Mononuclear cell (primary cell): ENCODE results near the gene MAPK13. TPM values are rescaled to one million over a fixed set of nuclear protein-coding genes. Genes with fewer than 3 reads are reported as not detected.
"Not testable (repeated sequence)": the region's sequence is repeated elsewhere in the genome, so short reads cannot be mapped to it uniquely, and the experiment has no call there.

Experiments
- H3K27me3 ChIP-seq: 2 replicates; pipeline ENCODE4 v1.6.0; 2011; ENCODE audit warnings: low read length, control low read depth; ENCODE audit not compliant: insufficient read depth
- H3K4me1 ChIP-seq: 2 replicates; pipeline ENCODE4 v1.5.1; 2011; ENCODE audit warnings: mild to moderate bottlenecking, low read length, control low read depth; ENCODE audit not compliant: insufficient read depth
- H3K4me3 ChIP-seq: 2 replicates; pipeline ENCODE4 v1.5.1; 2011; ENCODE audit warnings: mild to moderate bottlenecking, low read length, moderate library complexity
- H3K9me3 ChIP-seq: 2 replicates; pipeline ENCODE4 v1.5.1; 2011; ENCODE audit warnings: low read depth, mild to moderate bottlenecking, control low read depth, low read length
- total RNA-seq: library from RNA; depleted of rRNA; stranded (reverse); fragments of >200 nt; gene quantifications from one replicate; pipeline ENCODE4 v1.2.3, GENCODE V29; 2012

Gene MAPK13
- 16.9 TPM for total RNA-seq

DNA sequence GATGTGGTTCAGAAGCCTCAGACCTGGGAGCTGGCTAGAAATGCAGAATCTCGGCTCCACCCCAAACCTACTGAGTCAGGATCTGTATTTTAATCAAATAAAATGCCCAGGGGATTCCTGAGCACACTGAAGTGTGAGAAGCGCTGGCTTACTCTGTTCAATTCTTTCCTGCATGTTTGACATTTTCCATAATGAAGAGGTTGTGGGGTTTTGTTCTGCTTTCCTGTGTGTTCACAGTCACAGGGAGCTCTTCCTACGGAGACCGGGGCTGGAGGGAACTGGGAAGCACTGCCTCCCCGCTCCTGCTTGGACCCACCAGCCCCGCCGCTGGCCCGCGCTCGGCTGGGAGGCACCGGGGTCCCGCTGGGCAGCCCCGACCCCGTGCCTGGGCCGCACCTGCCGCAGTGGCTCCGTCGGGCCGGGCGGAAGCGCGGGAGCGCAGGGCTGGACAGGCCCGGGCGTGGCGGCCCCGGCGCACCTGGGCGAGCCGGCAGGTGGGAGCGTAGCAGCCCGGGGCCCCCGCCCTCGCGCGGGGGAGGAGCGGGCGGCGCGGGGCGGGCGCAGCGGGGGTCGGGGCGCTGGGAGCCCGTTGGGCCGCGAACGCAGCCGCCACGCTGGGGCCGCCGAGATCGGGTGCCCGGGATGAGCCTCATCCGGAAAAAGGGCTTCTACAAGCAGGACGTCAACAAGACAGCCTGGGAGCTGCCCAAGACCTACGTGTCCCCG is at the start of gene MAPK13:
MAPK13 (plus strand) TSS at position 573 of the 726 bp plus-strand sequence; CDS start at position 643, 70 bp downstream.
- no peaks in the 10 kb centered on the region for H3K9me3 ChIP-seq
- H3K4me1 ChIP-seq: peaks cover 70% of the 10 kb centered on the region
- H3K27me3 ChIP-seq: no peaks in the 10 kb centered on the region
- peak within 1 kb of the TSS; percentile 42 for H3K4me3 ChIP-seq

GRCh38 chr6:36082318-36082717 is 48.0 kb upstream of the MAPK13 start:
- Histone ChIP-seq H3K27me3 (no peaks in the 10 kb centered on the region), H3K4me3 (no peak overlapping the region), H3K4me1 (no peaks in the 10 kb centered on the region), H3K9me3 (peaks cover 5% of the 10 kb centered on the region)

GRCh38 chr6:36083446-36083845 is 46.9 kb upstream of the MAPK13 start:
- Histone ChIP-seq H3K9me3 (peaks cover 5% of the 10 kb centered on the region), H3K4me1 (no peaks in the 10 kb centered on the region), H3K27me3 (no peaks in the 10 kb centered on the region), H3K4me3 (no peak overlapping the region)

DNA sequence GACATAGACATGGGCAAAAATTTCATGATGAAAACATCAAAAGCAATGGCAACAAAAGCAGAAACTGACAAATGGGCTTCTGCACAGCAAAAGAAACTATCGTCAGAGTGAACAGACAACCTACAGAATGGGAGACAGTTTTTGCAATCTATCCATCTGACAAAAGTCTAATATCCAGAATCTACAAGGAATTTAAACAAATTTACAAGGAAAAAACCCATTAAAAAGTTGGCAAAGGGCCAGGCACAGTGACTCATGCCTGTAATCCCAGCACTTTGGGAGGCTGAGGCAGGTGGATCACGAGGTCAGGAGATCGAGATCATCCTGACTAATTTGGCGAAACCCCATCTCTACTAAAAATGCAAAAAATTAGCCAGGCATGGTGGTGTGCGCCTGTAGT is 42.1 kb upstream of the MAPK13 start:
- H3K27me3 ChIP-seq, H3K4me1 ChIP-seq, H3K4me3 ChIP-seq, H3K9me3 ChIP-seq: not testable (repeated sequence)

DNA sequence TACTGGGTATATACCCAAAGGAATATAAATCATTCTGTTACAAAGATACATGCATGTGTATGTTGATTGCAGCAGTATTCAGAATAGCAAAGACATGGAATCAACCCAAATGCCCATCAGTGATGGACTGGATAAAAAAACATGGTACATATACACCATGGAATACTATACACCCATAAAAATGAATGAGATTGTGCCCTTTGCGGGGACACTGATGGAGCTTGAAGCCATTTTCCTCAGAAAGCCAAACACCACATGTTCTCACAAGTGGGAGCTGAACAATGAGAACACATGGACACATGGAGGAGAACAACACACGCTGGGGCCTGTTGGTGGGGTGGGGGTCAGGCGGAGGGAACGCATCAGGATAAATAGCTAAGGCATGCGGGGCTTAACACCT is 41.3 kb upstream of the MAPK13 start:
- Histone ChIP-seq H3K4me3 (no peak overlapping the region), H3K4me1 (no peaks in the 10 kb centered on the region), H3K27me3 (no peaks in the 10 kb centered on the region), H3K9me3 (no peaks in the 10 kb centered on the region)

DNA sequence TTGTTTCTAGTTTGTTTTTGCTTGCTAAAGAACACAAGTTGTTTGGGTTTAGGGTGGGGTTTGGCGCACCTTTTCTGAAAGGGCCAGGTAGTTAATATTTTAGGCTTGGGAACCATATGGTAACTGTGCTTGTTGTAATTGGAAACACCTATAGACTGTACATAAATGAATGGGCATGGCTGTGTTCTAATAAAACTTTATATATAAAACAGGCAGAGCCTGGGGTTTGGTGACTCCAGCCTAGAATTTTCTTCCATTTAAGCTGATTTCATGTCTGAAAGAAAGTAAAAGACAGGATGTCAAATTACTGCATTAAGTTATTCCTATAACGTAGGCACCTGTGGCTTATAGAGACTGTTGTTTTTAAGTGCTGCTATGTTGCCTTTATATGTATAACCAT is 36.1 kb upstream of the MAPK13 start:
- Histone ChIP-seq H3K4me1 (peaks cover 21% of the 10 kb centered on the region), H3K4me3 (no peak overlapping the region), H3K27me3 (no peaks in the 10 kb centered on the region), H3K9me3 (no peaks in the 10 kb centered on the region)

DNA sequence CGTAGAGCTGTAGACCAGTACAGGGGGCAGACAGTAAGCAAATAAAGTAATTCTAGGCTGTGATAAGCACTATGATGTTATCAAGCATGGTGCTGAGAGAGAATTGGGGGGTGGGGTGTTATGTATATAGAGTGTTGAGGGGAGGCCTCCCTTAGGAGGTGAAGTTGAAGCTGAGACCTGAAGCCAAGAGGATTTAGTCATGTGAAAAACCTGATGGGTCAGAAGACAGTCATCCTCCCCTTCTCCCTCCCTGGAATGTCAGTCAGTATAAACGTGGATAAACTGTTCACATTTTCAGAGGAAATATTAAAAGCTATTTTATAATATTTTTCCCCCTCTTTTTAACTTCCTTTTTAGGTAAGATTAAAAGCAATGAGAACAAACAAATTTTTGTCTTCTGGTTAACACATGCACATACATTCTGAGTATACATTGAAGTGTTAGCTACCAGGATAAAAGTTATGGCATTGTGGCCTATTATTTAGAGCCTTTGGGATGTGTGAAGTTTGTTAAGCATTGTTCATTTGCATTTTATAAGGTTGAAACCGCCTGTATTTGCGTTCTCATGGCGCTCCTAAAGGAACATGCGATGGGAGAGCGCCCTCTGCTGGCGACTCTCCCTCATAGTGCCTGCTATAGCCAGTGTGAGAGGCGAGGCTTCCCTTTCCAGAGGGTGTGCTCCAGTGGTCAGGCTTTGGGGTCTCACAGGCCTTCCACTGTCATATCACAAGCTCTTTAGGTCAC is 35.4 kb upstream of the MAPK13 start:
- Histone ChIP-seq H3K27me3 (no peaks in the 10 kb centered on the region), H3K4me1 (peaks cover 28% of the 10 kb centered on the region), H3K4me3 (no peak overlapping the region), H3K9me3 (no peaks in the 10 kb centered on the region)

- Histone ChIP-seq H3K27me3 (no peaks in the 10 kb centered on the region), H3K9me3 (no peaks in the 10 kb centered on the region), H3K4me3 (no peak overlapping the region), H3K4me1 (peaks cover 34% of the 10 kb centered on the region)
These were observed 34.6 kb upstream of the MAPK13 start for GRCh38 chr6:36095497-36096391.

GRCh38 chr6:36098253-36098919 is 31.9 kb upstream of the MAPK13 start:
- H3K4me1 ChIP-seq: peaks cover 43% of the 10 kb centered on the region
- no peak overlapping the region for H3K4me3 ChIP-seq
- no peaks in the 10 kb centered on the region for H3K9me3 ChIP-seq
- H3K27me3 ChIP-seq: no peaks in the 10 kb centered on the region

DNA sequence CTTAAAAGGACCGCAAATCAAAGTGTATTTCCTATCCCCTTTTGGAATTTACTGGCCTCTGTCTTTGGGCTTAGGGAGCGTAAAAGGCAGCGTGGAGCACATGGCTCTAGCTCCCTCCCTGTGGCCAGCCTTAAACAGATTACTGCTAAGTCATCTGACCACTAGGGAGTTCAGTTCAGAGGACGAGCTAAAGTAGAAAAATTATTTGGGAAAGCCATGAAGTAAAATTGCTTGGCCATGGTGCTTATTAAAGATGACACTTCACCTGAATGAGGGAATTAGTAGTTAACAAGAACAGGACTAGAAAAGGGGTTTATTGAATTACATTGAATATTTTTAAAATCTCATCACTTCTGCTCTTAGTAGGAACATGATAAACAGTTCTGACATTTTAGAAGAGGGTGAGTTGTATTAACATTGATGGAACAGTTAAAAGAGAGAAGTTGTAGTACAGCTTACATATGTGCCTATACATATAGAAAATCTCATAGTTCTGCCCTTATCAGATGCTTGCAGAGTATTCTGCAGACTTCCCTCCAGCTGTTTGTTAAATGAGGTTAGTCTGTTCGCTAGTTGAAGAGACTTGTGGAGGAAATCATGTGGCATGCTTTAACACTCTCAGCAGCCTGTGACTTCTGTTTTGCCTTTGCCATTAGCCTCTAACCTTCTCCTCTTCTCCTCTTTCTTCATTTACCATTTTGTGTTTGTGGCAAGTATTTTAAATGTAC is 31.2 kb upstream of the MAPK13 start:
- Histone ChIP-seq H3K4me3 (no peak overlapping the region), H3K4me1 (peaks cover 43% of the 10 kb centered on the region), H3K27me3 (no peaks in the 10 kb centered on the region), H3K9me3 (no peaks in the 10 kb centered on the region)

DNA sequence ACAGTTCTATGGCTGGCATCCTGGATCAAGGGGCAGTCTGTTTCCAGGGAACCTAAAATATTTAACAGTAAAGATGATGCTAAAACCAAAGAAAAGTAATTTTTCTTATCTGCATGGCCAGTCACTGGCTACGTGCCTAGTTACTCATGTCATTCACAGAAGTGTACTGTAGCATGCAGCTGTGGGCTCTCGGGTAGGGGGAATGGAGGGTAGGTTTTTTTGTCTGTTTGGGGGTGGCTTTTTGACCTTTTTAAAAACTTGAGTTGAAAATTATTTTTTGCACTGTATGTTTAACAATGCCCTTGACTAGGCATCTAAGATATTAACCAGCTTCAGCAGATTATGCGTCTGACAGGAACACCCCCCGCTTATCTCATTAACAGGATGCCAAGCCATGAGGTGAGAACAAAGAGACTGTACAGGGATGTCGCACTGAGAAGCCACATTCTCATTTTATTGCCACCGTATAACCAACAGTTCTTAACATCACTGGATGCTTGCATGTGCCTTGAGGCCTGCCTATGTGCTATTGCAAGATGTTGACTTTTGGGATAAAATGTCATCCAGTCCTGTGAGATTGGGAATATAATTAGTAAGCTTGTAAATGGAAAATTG is 30.3 kb upstream of the MAPK13 start:
- H3K4me1 ChIP-seq: peaks cover 38% of the 10 kb centered on the region
- H3K4me3 ChIP-seq: no peak overlapping the region
- no peaks in the 10 kb centered on the region for H3K9me3 ChIP-seq
- no peaks in the 10 kb centered on the region for H3K27me3 ChIP-seq

- peaks cover 30% of the 10 kb centered on the region for H3K4me1 ChIP-seq
- no peak overlapping the region for H3K4me3 ChIP-seq
- H3K27me3 ChIP-seq: no peaks in the 10 kb centered on the region
- no peaks in the 10 kb centered on the region for H3K9me3 ChIP-seq
These were observed 28.6 kb upstream of the MAPK13 start for GRCh38 chr6:36101691-36102090.

DNA sequence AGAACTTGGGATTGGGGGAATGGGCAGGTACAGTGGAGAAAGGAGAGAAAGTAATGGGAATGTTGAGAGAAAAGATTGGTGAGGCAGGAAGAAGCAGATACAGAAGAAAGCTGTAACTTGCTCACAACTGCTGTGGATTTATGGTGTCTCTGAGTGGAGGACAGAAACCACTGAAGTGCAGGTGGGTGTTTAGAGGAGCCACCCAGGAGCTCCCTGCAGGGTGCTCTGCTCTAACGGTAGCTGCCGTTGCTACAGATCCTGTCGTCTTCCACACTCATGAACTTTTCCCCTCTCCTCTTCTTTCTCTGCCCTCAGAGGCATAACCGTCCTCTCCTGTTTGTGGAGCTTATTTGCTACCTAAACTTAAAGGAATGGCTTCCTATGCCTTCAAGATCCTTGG is 27.5 kb upstream of the MAPK13 start:
- Histone ChIP-seq H3K4me3 (no peak overlapping the region), H3K9me3 (no peaks in the 10 kb centered on the region), H3K4me1 (peaks cover 30% of the 10 kb centered on the region), H3K27me3 (no peaks in the 10 kb centered on the region)

GRCh38 chr6:36104836-36105235 is 25.5 kb upstream of the MAPK13 start:
- peaks cover 34% of the 10 kb centered on the region for H3K4me1 ChIP-seq
- H3K27me3 ChIP-seq: no peaks in the 10 kb centered on the region
- no peaks in the 10 kb centered on the region for H3K9me3 ChIP-seq
- no peak overlapping the region for H3K4me3 ChIP-seq
